ENCODE results near the gene ICAM1. TPM values are rescaled to one million over a fixed set of nuclear protein-coding genes. Genes with fewer than 3 reads are reported as not detected.
A peak's percentile ranks its signal among the peaks of the same experiment; 100 is the strongest.

The ICAM1 gene
- total and polyA plus RNA-seq, 2 of the 8 experiments (the other 6 are each of a cell fraction or from before 2014, with no cell fraction given) = 4.0 to 9.4 TPM

DNA sequence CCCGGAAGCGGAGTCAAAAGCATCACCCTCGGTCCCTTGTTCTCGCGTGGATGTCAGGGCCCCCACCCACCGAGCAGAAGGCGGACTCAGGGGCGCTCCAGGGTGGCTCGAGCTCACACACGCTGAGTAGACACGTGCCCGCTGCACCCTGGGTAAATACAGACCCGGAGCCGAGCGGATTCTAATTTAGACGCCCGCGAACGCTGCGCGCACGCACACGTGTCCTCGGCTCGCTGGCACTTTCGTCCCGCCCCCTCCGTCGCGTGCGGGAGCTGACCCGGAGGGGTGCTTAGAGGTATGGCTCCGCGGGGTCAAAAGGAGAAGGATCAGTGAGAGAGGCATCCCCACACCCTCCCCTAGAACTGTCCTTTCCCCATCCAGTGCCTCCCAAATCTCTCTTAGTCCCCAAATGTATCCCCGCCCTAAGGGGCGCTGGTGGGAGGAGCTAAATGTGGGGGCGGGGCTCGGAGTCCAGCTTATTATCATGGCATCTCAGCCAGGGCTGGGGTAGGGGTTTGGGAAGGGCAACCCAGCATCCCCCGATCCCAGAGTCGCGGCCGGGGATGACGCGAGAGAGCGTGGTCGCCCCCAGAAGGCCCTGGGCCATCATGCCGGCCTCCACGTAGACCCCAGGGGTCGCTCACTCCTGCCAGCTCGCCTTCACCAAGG, 18.4 kb downstream of the ICAM1 start (continued):
- TF ChIP-seq, protein P1, sequence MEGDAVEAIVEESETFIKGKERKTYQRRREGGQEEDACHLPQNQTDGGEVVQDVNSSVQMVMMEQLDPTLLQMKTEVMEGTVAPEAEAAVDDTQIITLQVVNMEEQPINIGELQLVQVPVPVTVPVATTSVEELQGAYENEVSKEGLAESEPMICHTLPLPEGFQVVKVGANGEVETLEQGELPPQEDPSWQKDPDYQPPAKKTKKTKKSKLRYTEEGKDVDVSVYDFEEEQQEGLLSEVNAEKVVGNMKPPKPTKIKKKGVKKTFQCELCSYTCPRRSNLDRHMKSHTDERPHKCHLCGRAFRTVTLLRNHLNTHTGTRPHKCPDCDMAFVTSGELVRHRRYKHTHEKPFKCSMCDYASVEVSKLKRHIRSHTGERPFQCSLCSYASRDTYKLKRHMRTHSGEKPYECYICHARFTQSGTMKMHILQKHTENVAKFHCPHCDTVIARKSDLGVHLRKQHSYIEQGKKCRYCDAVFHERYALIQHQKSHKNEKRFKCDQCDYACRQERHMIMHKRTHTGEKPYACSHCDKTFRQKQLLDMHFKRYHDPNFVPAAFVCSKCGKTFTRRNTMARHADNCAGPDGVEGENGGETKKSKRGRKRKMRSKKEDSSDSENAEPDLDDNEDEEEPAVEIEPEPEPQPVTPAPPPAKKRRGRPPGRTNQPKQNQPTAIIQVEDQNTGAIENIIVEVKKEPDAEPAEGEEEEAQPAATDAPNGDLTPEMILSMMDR (IDR thresholded peaks at IDR 0.05; ENCODE audit: control extremely low read depth in 1 of 3, insufficient read depth in 1 of 3, low read depth in 1 of 3, low read length in 3 of 3) = no peak
- TF ChIP-seq, protein P2, sequence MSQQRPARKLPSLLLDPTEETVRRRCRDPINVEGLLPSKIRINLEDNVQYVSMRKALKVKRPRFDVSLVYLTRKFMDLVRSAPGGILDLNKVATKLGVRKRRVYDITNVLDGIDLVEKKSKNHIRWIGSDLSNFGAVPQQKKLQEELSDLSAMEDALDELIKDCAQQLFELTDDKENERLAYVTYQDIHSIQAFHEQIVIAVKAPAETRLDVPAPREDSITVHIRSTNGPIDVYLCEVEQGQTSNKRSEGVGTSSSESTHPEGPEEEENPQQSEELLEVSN (IDR thresholded peaks at IDR 0.05) = peak; percentile 88
- TF ChIP-seq SAP30 (IDR thresholded peaks at IDR 0.05; ENCODE audit: insufficient read depth, insufficient replicate concordance, low read length) = no peak
- TF ChIP-seq POLR2AphosphoS5 (IDR thresholded peaks at IDR 0.05; ENCODE audit: low read depth, low read length) = peak; percentile 44
- 0 out of 2 replicates have a peak, but pooled peaks have one; percentile 33 for TF ChIP-seq TCF12 (IDR thresholded peaks at IDR 0.05; ENCODE audit: low read depth, low read length)
- no peak for TF ChIP-seq CTBP2 (IDR thresholded peaks at IDR 0.05; ENCODE audit: borderline replicate concordance, insufficient read depth, insufficient read length, low read length)
- no peak for TF ChIP-seq NRF1 (IDR thresholded peaks at IDR 0.05; ENCODE audit: low read depth, low read length)
- TF ChIP-seq RXRA (IDR thresholded peaks at IDR 0.05; ENCODE audit: insufficient read depth, low read depth, low read length) = no peak
- no peak for TF ChIP-seq MAFK (IDR thresholded peaks at IDR 0.05; ENCODE audit: low read depth, low read length)
- TF ChIP-seq CEBPB (IDR thresholded peaks at IDR 0.05; ENCODE audit: low read depth, low read length) = no peak
- no peak for TF ChIP-seq CHD1 (IDR thresholded peaks at IDR 0.05; ENCODE audit: low read depth, low read length)
- peak; percentile 34; the same call in 1 of the 2 replicates for TF ChIP-seq SRF (IDR thresholded peaks at IDR 0.05; ENCODE audit: low read depth, low read length)
- TF ChIP-seq GABPA (IDR thresholded peaks at IDR 0.05; ENCODE audit: borderline replicate concordance, insufficient read depth, low read length) = no peak
- TF ChIP-seq PHF8 (conservative IDR thresholded peaks at IDR 0.05; ENCODE audit: low read depth, low read length) = no peak
- TF ChIP-seq YY1 (IDR thresholded peaks at IDR 0.05; ENCODE audit: low read depth, low read length) = 0 out of 2 replicates have a peak, but pooled peaks have one; percentile 33
- TF ChIP-seq RFX5 (IDR thresholded peaks at IDR 0.05; ENCODE audit: borderline replicate concordance, low read depth, low read length) = no peak
- 0 out of 2 replicates have a peak, but pooled peaks have one; percentile 31 for TF ChIP-seq TAF1 (IDR thresholded peaks at IDR 0.05; ENCODE audit: low read depth, low read length)
- no peak for TF ChIP-seq EZH2 (IDR thresholded peaks at IDR 0.05; ENCODE audit: low read depth, low read length, severe bottlenecking)
- no peak for TF ChIP-seq RNF2 (IDR thresholded peaks at IDR 0.05; ENCODE audit: borderline replicate concordance, low read depth, low read length, missing control alignments, poor library complexity, severe bottlenecking)
- TF ChIP-seq EP300 (IDR thresholded peaks at IDR 0.05; ENCODE audit: borderline replicate concordance in 1 of 2, low read depth in 2 of 2, low read length in 2 of 2) = no peak

All from H1 (cell line).